MM.1S (cell line): ENCODE data around the gene ARRDC2.

Experiments used
- DNase-seq: peaks from one replicate; pipeline ENCODE4 v3.0.0-alpha.2; 2015
- H2AFZ ChIP-seq: fragments of 300-600 bp; sonication (generic); 2 replicates; pipeline ENCODE4 v1.6.0; 2016; ENCODE audit warnings: antibody characterized with exemption, low read length
- H3F3A ChIP-seq: fragments of 300-600 bp; sonication (generic); 2 replicates; pipeline ENCODE4 v1.6.1; 2016; ENCODE audit warnings: mild to moderate bottlenecking, antibody characterized with exemption, low read length, moderate library complexity, mixed read lengths; ENCODE audit not compliant: insufficient read depth
- H3K27ac ChIP-seq: fragments of 300-600 bp; sonication (generic); 2 replicates; pipeline ENCODE4 v1.5.1; 2016; ENCODE audit warnings: mild to moderate bottlenecking, low read length
- H3K27me3 ChIP-seq: fragments of 300-600 bp; sonication (generic); replicated peaks from 2 replicates; pipeline ENCODE4 v1.6.0; 2016; ENCODE audit warnings: low read length; ENCODE audit not compliant: insufficient read depth
- H3K36me3 ChIP-seq: fragments of 300-600 bp; sonication (generic); replicated peaks from 2 replicates; pipeline ENCODE4 v1.6.1; 2016; ENCODE audit warnings: mild to moderate bottlenecking, low read length, mixed read lengths; ENCODE audit not compliant: insufficient read depth
- H3K4me1 ChIP-seq: fragments of 300-600 bp; sonication (generic); 2 replicates; pipeline ENCODE4 v1.6.1; 2016; ENCODE audit warnings: low read length, mixed read lengths
- H3K4me2 ChIP-seq: fragments of 300-600 bp; sonication (generic); 2 replicates; pipeline ENCODE4 v1.6.0; 2016; ENCODE audit warnings: low read depth, low read length
- H3K4me3 ChIP-seq: fragments of 300-600 bp; sonication (generic); 2 replicates; pipeline ENCODE4 v1.5.1; 2016; ENCODE audit warnings: low read length, mixed read lengths
- H3K79me2 ChIP-seq: fragments of 300-600 bp; sonication (generic); 2 replicates; pipeline ENCODE4 v1.6.1; 2016; ENCODE audit warnings: mixed run types, low read length, mixed read lengths
- H3K9ac ChIP-seq: fragments of 300-600 bp; sonication (generic); 2 replicates; pipeline ENCODE4 v1.6.1; 2016; ENCODE audit warnings: low read length, mixed read lengths
- H3K9me2 ChIP-seq: fragments of 300-600 bp; sonication (generic); replicated peaks from 2 replicates; pipeline ENCODE4 v1.6.1; 2016; ENCODE audit warnings: mild to moderate bottlenecking, low read length, mixed read lengths; ENCODE audit not compliant: insufficient read depth
- H3K9me3 ChIP-seq: fragments of 300-600 bp; sonication (generic); replicated peaks from 2 replicates; pipeline ENCODE4 v1.6.1; 2016; ENCODE audit warnings: mild to moderate bottlenecking, low read length, mixed read lengths; ENCODE audit not compliant: insufficient read depth
- H4K20me1 ChIP-seq: fragments of 300-600 bp; sonication (generic); 2 replicates; pipeline ENCODE4 v1.6.1; 2016; ENCODE audit warnings: mild to moderate bottlenecking, low read length, moderate library complexity, mixed read lengths; ENCODE audit not compliant: insufficient read depth
- CTCF ChIP-seq: fragments of 300-600 bp; sonication (generic); IDR thresholded peaks from 2 replicates; pipeline ENCODE4 v1.5.1; 2016; ENCODE audit warnings: antibody characterized with exemption, low read length, mixed read lengths
- EZH2 ChIP-seq: fragments of 300-600 bp; sonication (generic); optimal IDR thresholded peaks from 2 replicates; pipeline ENCODE3; 2017; ENCODE audit warnings: low read depth, mild to moderate bottlenecking, antibody characterized with exemption, low read length, mixed read lengths
- EZH2phosphoT487 ChIP-seq: fragments of 300-600 bp; sonication (generic); IDR thresholded peaks from 2 replicates; pipeline ENCODE4 v1.6.1; 2018; ENCODE audit warnings: antibody characterized with exemption, low read length

ARRDC2 gene

DNA sequence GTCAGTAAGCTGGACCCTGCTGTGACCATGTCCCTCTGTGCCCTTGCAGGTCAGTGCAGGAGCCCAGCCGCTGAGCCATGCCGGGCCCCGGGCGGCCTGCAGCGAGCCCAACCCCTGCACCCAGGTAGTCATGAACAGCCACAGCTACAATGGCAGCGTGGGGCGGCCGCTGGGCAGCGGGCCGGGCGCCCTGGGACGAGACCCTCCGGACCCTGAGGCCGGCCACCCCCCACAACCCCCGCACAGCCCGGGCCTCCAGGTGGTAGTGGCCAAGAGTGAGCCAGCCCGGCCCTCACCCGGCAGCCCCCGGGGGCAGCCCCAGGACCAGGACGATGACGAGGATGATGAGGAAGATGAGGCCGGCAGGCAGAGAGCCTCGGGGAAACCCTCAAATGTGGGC lies 34.2 kb upstream of the ARRDC2 start:
- Histone ChIP-seq H3K9me3 (no peaks in the 10 kb centered on the region), H3F3A (no peaks in the 10 kb centered on the region), H3K9me2 (no peaks in the 10 kb centered on the region), H3K27ac (no peak overlapping the region), H3K4me3 (no peak overlapping the region), H3K36me3 (no peaks in the 10 kb centered on the region), H2AFZ (no peak overlapping the region), H4K20me1 (no peaks in the 10 kb centered on the region), H3K4me2 (no peak overlapping the region), H3K79me2 (no peaks in the 10 kb centered on the region), H3K4me1 (no peaks in the 10 kb centered on the region), H3K27me3 (peaks cover 89% of the 10 kb centered on the region), H3K9ac (no peak overlapping the region)
- DNase-seq, result no peak
- TF ChIP-seq EZH2phosphoT487 (no peak), CTCF (no peak), EZH2 (no peak)

- Histone ChIP-seq H2AFZ (no peak overlapping the region), H3K79me2 (no peaks in the 10 kb centered on the region)
- no peak for DNase-seq
Measured at GRCh38 chr19:17974551-17974950, 33.4 kb upstream of the ARRDC2 start.

DNA sequence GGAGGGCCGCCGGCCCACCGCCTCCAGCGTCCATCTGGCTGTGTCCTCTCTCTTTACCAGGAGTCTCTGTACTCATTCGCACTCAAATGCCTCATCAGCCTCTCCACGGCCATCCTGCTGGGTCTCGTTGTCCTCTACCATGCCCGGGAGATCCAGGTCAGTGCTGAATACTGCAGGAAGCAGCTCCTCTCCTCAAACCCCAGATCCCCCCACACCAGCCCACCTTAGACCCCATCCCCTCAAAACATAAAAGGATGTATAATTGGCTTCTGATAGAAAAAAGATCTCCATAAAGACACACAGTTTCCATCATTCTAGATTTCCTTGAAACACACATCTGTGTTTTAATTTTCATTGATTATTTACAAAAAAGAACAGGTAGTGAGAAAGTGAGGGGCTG lies 32.9 kb upstream of the ARRDC2 start:
- H2AFZ ChIP-seq, result no peak overlapping the region
- H3K9ac ChIP-seq, result no peak overlapping the region
- no peak overlapping the region for H3K27ac ChIP-seq
- no peaks in the 10 kb centered on the region for H3F3A ChIP-seq
- no peak overlapping the region for H3K4me3 ChIP-seq
- no peaks in the 10 kb centered on the region for H3K4me1 ChIP-seq
- H4K20me1 ChIP-seq, result no peaks in the 10 kb centered on the region
- no peaks in the 10 kb centered on the region for H3K9me3 ChIP-seq
- no peak for TF ChIP-seq EZH2
- TF ChIP-seq EZH2phosphoT487, result no peak
- TF ChIP-seq CTCF, result no peak
- peaks cover 86% of the 10 kb centered on the region for H3K27me3 ChIP-seq
- H3K4me2 ChIP-seq, result no peak overlapping the region
- no peaks in the 10 kb centered on the region for H3K79me2 ChIP-seq
- H3K9me2 ChIP-seq, result no peaks in the 10 kb centered on the region
- no peak for DNase-seq
- no peaks in the 10 kb centered on the region for H3K36me3 ChIP-seq

More at GRCh38 chr19:17974551-17974950, 33.4 kb upstream of the ARRDC2 start:
- no peaks in the 10 kb centered on the region for H3K36me3 ChIP-seq
- H4K20me1 ChIP-seq, result no peaks in the 10 kb centered on the region
- no peaks in the 10 kb centered on the region for H3F3A ChIP-seq
- H3K4me1 ChIP-seq, result no peaks in the 10 kb centered on the region
- H3K9me2 ChIP-seq, result no peaks in the 10 kb centered on the region
- H3K9me3 ChIP-seq, result no peaks in the 10 kb centered on the region
- H3K4me2 ChIP-seq, result no peak overlapping the region
- H3K9ac ChIP-seq, result no peak overlapping the region
- no peak overlapping the region for H3K4me3 ChIP-seq
- peaks cover 85% of the 10 kb centered on the region for H3K27me3 ChIP-seq
- TF ChIP-seq EZH2, result no peak
- TF ChIP-seq CTCF, result no peak
- no peak for TF ChIP-seq EZH2phosphoT487
- H3K27ac ChIP-seq, result no peak overlapping the region
